VCaP (cell line): ENCODE data around the gene BRAF.

Experiments used
- H3K27ac ChIP-seq: fragments of 450-650 bp; 2 replicates; pipeline ENCODE4 v1.5.1; 2017
- CTCF ChIP-seq: fragments of 450-650 bp; conservative IDR thresholded peaks from 2 replicates; pipeline ENCODE4 v1.5.1; 2017; ENCODE audit warnings: mild to moderate bottlenecking, moderate library complexity

BRAF gene

GRCh38 chr7:140924019-140924820 lies 509 bp downstream of the BRAF start:
- peak; percentile 63 for TF ChIP-seq CTCF
- peak overlapping the region; percentile 99 for H3K27ac ChIP-seq

GRCh38 chr7:140923358-140924006 lies 1.2 kb downstream of the BRAF start:
- no peak for TF ChIP-seq CTCF
- H3K27ac ChIP-seq = peak overlapping the region; percentile 99

GRCh38 chr7:140922741-140923345 lies 1.9 kb downstream of the BRAF start:
- peak overlapping the region; percentile 99 for H3K27ac ChIP-seq

GRCh38 chr7:140920745-140921144 lies 4.0 kb downstream of the BRAF start:
- no peak for TF ChIP-seq CTCF
- peak overlapping the region; percentile 99 for H3K27ac ChIP-seq

More at GRCh38 chr7:140922741-140923345, 1.9 kb downstream of the BRAF start:
- no peak for TF ChIP-seq CTCF

GRCh38 chr7:140918236-140918635 lies 6.5 kb downstream of the BRAF start:
- TF ChIP-seq CTCF = no peak
- H3K27ac ChIP-seq = no peak overlapping the region

GRCh38 chr7:140917258-140917657 lies 7.5 kb downstream of the BRAF start:
- H3K27ac ChIP-seq = no peak overlapping the region
- TF ChIP-seq CTCF = no peak

- no peak for TF ChIP-seq CTCF
These were observed 8.7 kb downstream of the BRAF start for GRCh38 chr7:140915935-140916555.

More at GRCh38 chr7:140915935-140916555, 8.7 kb downstream of the BRAF start:
- H3K27ac ChIP-seq = no peak overlapping the region
